Mesothelial cell of epicardium (in vitro differentiated cells): ENCODE measurements around the gene TMEM255A. TPM values are rescaled to one million over a fixed set of nuclear protein-coding genes. Genes with fewer than 3 reads are reported as not detected.

ENCODE experiments used
- DNase-seq, 2 experiments: peaks; one replicate each; pipeline ENCODE4 v3.0.0; 2021; ENCODE audit warnings: low spot score in 2 of 2; ENCODE audit not compliant: unreplicated experiment in 2 of 2
- H3K27ac Mint-ChIP-seq: 2 replicates; pipeline ENCODE4 v1.8.0; 2021; ENCODE audit warnings: mixed read lengths
- H3K27me3 Mint-ChIP-seq: 2 replicates; pipeline ENCODE4 v1.8.0; 2021; ENCODE audit warnings: low read depth, mixed read lengths
- H3K36me3 Mint-ChIP-seq: 2 replicates; pipeline ENCODE4 v1.8.0; 2021; ENCODE audit warnings: mixed read lengths
- H3K4me1 Mint-ChIP-seq: 2 replicates; pipeline ENCODE4 v1.8.0; 2021; ENCODE audit warnings: mixed read lengths
- H3K4me3 Mint-ChIP-seq: 2 replicates; pipeline ENCODE4 v1.8.0; 2021; ENCODE audit warnings: mild to moderate bottlenecking, moderate library complexity, mixed read lengths
- H3K9me3 Mint-ChIP-seq: 2 replicates; pipeline ENCODE4 v1.8.0; 2021; ENCODE audit warnings: mixed read lengths
- total RNA-seq: library from RNA; stranded (reverse); gene quantifications from 3 replicates; pipeline ENCODE4 v1.2.1, GENCODE V29; 2021
- TF ChIP-seq, protein P1 (sequence below): fragments of 200-600 bp; sonication (generic); IDR thresholded peaks from one replicate; pipeline ENCODE4 v1.5.0; 2021; ENCODE audit warnings: antibody characterized with exemption; ENCODE audit not compliant: unreplicated experiment

TMEM255A gene
- total RNA-seq, 1 donor from 2014 or later = 1.3 TPM

- DNase-seq = no peak
- no peak overlapping the region for H3K4me3 Mint-ChIP-seq
- peaks cover 7% of the 10 kb centered on the region for H3K27me3 Mint-ChIP-seq
- H3K27ac Mint-ChIP-seq = no peak overlapping the region
- H3K9me3 Mint-ChIP-seq = peaks cover 72% of the 10 kb centered on the region
- TF ChIP-seq, protein P1, sequence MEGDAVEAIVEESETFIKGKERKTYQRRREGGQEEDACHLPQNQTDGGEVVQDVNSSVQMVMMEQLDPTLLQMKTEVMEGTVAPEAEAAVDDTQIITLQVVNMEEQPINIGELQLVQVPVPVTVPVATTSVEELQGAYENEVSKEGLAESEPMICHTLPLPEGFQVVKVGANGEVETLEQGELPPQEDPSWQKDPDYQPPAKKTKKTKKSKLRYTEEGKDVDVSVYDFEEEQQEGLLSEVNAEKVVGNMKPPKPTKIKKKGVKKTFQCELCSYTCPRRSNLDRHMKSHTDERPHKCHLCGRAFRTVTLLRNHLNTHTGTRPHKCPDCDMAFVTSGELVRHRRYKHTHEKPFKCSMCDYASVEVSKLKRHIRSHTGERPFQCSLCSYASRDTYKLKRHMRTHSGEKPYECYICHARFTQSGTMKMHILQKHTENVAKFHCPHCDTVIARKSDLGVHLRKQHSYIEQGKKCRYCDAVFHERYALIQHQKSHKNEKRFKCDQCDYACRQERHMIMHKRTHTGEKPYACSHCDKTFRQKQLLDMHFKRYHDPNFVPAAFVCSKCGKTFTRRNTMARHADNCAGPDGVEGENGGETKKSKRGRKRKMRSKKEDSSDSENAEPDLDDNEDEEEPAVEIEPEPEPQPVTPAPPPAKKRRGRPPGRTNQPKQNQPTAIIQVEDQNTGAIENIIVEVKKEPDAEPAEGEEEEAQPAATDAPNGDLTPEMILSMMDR = no peak
- H3K4me1 Mint-ChIP-seq = no peaks in the 10 kb centered on the region
- no peaks in the 10 kb centered on the region for H3K36me3 Mint-ChIP-seq
Measured at GRCh38 chrX:120331116-120331515, 19.9 kb upstream of the TMEM255A start.

GRCh38 chrX:120321520-120322281 lies 10.4 kb upstream of the TMEM255A start:
- Mint-ChIP-seq H3K27me3 (peaks cover 22% of the 10 kb centered on the region), H3K27ac (no peak overlapping the region), H3K4me1 (no peaks in the 10 kb centered on the region), H3K4me3 (no peak overlapping the region), H3K9me3 (peaks cover 18% of the 10 kb centered on the region), H3K36me3 (no peaks in the 10 kb centered on the region)
- no peak for DNase-seq
- TF ChIP-seq, protein P1 = no peak

GRCh38 chrX:120318411-120318810 lies 7.2 kb upstream of the TMEM255A start:
- Mint-ChIP-seq H3K4me3 (no peak overlapping the region), H3K9me3 (peaks cover 7% of the 10 kb centered on the region), H3K4me1 (no peaks in the 10 kb centered on the region), H3K27ac (no peak overlapping the region), H3K27me3 (peaks cover 42% of the 10 kb centered on the region), H3K36me3 (no peaks in the 10 kb centered on the region)
- TF ChIP-seq, protein P1 = no peak
- no peak for DNase-seq

DNA sequence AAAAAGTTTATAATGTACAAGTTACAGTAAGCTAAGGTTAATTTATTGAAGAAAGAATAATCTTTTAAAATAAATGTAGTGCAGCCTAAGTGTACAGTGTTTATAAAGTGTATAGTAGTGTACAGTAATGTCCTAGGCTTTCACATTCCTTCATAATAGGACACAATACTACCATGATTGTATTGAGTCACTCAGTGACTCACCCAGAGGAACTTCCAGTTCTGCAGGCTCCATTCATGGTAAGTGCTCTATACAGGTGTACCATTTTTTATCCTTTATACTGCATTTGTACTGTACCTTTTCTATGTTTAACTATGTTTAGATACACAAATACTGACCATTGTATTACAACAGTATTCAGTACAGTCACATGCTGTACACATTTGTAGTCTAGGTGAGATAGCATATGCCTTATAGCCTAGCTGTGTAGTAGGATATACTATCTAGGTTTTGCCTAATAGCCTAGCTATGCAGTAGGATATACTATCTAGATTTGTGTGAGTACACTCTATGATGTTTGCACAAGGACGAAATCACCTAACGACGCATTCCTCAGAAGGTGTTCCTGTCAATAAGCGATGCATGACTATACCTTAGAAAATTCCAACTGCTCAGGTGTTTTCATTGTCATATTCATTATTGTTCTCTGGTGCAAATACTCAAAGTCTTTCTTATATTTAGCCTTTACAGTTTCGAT lies 5.5 kb upstream of the TMEM255A start:
- Mint-ChIP-seq H3K27me3 (peaks cover 58% of the 10 kb centered on the region), H3K36me3 (no peaks in the 10 kb centered on the region), H3K4me3 (no peak overlapping the region), H3K9me3 (no peaks in the 10 kb centered on the region), H3K4me1 (no peaks in the 10 kb centered on the region), H3K27ac (no peak overlapping the region)
- TF ChIP-seq, protein P1 = no peak
- DNase-seq = no peak

GRCh38 chrX:120315776-120316175 lies 4.5 kb upstream of the TMEM255A start:
- Mint-ChIP-seq H3K4me3 (no peak overlapping the region), H3K36me3 (no peaks in the 10 kb centered on the region), H3K27me3 (peaks cover 61% of the 10 kb centered on the region), H3K9me3 (no peaks in the 10 kb centered on the region), H3K27ac (no peak overlapping the region), H3K4me1 (peaks cover under 1% of the 10 kb centered on the region)
- TF ChIP-seq, protein P1 = no peak
- DNase-seq = no peak
